Measurements from ENCODE around the gene CCDC185.

DNA sequence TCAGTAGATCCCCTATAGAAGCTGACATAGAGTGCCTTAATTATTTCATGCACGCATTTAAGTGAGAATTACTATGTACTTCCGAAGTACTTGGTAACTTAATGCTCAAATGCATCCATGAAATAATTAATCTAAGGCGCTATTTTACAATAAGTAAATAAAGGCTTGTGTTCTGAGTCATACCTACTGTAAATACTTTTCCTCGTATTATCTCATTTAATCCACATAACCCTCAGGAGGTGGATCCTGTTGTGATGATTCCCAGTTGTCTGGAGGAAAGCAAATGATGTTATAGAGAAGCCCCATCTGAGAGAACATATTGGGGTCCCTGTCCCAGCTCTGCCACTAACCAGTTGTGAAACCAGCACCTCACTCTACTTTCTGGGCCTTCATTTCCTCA is 45.6 kb upstream of the CCDC185 start:
- TF ChIP-seq, protein P1, sequence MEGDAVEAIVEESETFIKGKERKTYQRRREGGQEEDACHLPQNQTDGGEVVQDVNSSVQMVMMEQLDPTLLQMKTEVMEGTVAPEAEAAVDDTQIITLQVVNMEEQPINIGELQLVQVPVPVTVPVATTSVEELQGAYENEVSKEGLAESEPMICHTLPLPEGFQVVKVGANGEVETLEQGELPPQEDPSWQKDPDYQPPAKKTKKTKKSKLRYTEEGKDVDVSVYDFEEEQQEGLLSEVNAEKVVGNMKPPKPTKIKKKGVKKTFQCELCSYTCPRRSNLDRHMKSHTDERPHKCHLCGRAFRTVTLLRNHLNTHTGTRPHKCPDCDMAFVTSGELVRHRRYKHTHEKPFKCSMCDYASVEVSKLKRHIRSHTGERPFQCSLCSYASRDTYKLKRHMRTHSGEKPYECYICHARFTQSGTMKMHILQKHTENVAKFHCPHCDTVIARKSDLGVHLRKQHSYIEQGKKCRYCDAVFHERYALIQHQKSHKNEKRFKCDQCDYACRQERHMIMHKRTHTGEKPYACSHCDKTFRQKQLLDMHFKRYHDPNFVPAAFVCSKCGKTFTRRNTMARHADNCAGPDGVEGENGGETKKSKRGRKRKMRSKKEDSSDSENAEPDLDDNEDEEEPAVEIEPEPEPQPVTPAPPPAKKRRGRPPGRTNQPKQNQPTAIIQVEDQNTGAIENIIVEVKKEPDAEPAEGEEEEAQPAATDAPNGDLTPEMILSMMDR (IDR thresholded peaks at IDR 0.05; ENCODE audit: low read length) = no peak
- TF ChIP-seq EZH2 (IDR thresholded peaks at IDR 0.05; ENCODE audit: borderline replicate concordance, low read length) = no peak

Measured in OCI-LY1 (cell line).